GM12874 (cell line): ENCODE measurements around the gene RASGEF1C.

Experiments
- CTCF ChIP-seq: IDR thresholded peaks from 2 replicates; pipeline ENCODE4 v1.5.1; 2011; ENCODE audit warnings: low read depth, mild to moderate bottlenecking, control low read depth, low read length, moderate library complexity; ENCODE audit not compliant: insufficient read depth

RASGEF1C gene

DNA sequence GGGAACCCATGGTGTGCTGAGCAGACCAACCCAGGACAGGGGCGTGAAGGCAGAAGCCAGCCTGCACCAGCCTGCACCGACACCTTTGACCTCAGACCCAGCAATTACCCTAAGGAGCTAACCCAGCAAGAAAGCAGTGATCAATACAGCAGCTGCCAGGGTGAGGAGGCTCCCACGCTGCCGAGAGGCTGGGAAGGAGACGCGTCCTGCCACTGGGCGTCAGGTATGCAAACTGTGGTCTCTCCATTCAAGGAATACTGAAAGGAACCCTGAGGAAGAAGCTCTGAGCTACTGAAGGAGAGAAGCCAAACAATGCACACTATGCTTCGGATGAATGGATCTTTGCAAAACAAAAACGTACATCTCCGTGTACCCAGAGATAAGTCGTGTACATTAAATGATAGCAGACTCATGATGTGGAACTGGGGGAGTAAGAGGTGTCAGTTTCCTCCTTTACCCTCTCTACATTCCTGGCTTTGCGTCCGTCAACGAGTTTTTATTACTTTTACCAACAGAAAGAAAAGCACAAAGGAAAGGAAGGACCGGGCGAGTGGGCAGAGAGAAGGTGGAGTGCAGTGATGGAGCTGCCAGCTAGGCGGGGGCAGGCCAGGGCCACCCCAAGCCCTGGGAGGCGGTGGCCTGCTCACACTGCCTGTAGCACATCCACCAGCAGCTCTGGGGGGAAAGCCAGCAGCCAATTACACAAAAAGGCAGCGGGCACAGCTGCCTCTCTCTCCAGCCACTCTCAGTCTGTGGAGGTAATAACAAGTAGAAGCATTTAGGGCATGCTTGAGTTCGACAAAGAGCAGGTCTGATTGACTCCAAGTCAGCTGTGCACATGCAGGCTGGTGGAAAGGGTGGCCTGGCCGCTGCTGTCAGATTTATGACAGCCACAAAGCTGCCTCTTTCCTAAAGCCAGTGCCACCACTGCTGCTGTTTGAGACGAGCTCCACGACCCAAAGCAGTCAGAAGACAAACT, 29.3 kb downstream of the RASGEF1C start:
- TF ChIP-seq CTCF: no peak

DNA sequence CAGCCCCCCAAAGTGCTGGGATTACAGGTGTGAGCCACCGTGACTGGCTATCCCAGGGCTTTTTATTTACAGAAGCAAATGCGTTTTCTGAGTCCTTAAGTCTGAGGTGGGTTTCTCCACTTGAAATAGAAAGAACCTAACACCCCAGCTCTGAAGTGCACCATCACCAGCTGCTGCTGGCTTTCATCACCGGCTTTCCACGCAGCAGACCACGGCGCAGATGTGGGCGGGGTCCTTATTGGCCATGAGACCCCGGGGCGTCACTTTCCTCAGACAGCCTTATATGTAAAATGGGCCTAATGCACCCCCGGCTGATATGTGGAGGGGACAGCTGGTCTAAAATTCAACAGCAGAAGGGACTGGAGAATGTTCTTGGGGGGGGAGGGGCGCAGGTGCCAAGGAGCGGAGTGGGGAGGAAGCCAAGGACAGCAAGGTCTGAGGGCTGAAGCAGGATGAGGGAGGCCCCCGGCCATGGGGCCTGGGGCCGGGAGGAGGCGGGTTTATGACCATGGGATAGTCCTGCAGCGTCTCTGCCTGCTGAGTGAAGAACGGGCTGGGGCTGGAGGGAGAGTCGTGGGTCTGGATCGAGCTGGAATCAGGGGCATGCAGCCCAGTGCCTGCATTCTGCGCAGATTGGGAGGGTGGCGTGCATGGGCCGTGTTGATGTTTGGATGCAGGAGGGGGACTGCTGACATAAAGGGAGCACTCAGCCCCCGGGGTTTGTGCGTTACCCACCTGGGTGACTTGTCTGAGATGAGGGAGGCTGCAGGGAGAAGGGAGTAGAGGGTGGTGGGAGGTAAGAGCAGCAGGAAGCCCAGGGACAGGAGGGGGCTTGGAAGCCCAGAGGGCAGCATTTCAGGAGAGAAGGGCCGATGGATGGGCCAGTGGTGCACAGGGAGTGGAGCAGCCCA, 30.2 kb downstream of the RASGEF1C start:
- no peak for TF ChIP-seq CTCF

DNA sequence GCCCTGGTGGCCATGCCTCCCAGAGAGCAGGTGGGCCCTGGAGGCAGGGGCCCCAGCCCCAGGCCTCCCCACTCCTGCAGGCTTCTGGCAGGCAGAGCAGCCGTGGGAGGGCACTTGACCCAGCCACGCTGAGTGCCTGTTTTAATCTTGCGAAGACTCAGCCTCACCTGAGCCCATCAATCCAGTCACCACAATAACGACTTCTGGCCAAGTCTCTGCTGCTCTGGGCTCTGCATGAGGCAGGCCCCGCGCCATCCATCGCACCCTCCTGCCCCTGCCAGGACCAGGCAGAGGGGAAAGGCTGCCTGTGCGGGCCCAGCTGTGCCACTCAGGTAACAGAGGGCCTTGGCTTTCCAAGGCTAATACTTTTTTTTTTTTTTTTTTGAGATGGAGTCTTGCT, 32.8 kb downstream of the RASGEF1C start:
- no peak for TF ChIP-seq CTCF

DNA sequence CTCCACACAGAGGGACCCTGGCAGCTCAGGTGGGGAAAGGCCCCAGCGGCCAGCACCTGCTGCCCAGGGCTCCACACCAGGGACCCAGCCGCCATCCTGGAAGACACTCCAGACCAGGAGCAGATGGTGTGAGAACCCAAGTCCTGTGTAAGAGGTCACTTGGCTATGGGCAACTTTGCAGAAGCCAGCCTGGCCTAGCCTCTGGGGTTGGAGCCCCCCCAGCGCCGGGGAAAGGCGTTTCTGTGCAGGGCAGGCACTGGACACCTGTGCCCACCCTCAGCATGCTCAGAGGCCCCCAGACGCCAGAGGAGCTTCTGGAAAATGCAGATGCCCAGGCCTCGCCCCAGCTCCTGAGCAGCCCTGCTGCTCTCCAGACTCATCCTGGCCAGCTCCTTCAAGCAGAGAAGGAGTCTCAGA, 34.0 kb downstream of the RASGEF1C start:
- no peak for TF ChIP-seq CTCF

GRCh38 chr5:180174587-180174972, 34.4 kb downstream of the RASGEF1C start:
- no peak for TF ChIP-seq CTCF

DNA sequence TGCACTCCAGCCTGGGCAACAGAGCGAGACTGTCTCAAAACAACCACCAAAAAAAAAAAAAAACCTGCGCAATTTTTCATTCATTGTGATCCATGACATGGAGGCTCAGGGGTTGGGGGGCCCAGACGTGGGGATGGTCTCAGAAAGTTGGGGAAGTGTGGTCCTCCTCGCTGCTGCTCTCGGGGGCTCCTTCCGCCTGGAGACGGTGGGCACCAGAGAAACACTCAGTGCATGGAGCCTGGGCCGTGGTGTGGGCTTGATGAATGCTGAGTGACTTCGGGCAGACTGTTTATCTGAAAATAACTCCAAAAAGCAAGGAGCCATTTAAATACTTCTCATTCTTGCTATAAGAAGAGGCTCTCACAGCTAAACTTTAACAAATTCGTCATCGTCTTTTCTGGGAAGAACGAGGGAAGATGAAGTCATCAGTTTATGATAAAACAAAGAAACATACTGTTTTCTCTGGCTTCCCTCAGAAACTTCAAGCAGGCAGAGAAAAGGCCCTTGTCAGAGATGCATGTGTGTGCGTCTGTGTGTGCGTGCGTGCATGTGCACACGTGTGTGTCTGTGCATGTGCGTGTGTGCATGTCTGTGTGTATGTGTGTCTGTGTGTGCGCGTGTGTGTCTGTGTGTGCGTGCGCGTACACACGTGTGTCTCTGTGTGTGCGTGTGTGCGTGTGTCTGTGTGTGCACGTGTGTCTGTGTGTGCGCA, 35.0 kb downstream of the RASGEF1C start:
- TF ChIP-seq CTCF: no peak

GRCh38 chr5:180173198-180173544, 35.8 kb downstream of the RASGEF1C start:
- TF ChIP-seq CTCF: no peak
